ENCODE results near the gene PCP2.
A peak's percentile ranks its signal among the peaks of the same experiment; 100 is the strongest.

The PCP2 gene

DNA sequence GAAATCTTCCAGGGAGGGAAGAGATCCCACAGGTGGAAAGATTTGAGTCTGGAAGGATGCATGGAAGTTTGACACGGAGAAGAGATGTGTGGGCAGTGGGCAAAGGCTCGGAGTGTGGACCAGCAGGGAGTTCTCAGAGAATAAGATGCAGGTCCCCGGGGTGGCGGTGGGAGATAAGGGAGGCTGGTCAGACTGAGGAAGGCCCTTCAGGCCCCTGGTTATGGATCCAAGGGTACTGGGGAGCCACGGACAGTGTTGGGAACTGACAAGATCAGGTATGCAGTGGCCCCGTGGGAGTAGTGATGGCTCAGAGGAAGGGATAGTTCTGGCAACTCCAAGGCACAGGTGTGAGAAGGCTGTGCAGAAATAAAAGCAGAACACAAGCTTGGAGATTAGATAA is 35.3 kb downstream of the PCP2 start:
- no peak overlapping the region for H2AK5ac ChIP-seq (ENCODE audit: low read depth, low read length)
- no peak overlapping the region for H2BK5ac ChIP-seq (ENCODE audit: low read length)
- no peak overlapping the region for H2BK12ac ChIP-seq (ENCODE audit: low read length)
- H3K27ac ChIP-seq (replicated peaks; ENCODE audit: low read length): no peak overlapping the region
- H3K36me3 ChIP-seq (replicated peaks in 1 of 2; ENCODE audit: control insufficient read depth in 2 of 2, insufficient read depth in 2 of 2, low read length in 2 of 2): no peaks in the 10 kb centered on the region
- H2BK120ac ChIP-seq (ENCODE audit: low read depth, low read length): no peak overlapping the region
- H2AFZ ChIP-seq (ENCODE audit: low read length): no peak overlapping the region
- H3K79me1 ChIP-seq (ENCODE audit: low read depth, low read length): no peaks in the 10 kb centered on the region
- DNase-seq (ENCODE audit: low spot score): no peak
- no CpG with 5 or more reads among the region's 6 CpGs for WGBS, 2 donors (ENCODE audit: extremely low coverage in 2 of 2, insufficient read length in 2 of 2, insufficient replicate concordance in 1 of 2)
- H3K18ac ChIP-seq (ENCODE audit: low read length): no peak overlapping the region
- peaks cover 5 to 6% of the 10 kb centered on the region in 2 donors for H3K4me1 ChIP-seq (ENCODE audit: control insufficient read depth in 2 of 2, insufficient read depth in 1 of 2, low read depth in 1 of 2, low read length in 2 of 2)
- H4K8ac ChIP-seq (ENCODE audit: low read depth, low read length): no peak overlapping the region
- H3K14ac ChIP-seq (ENCODE audit: low read length): no peak overlapping the region
- no peak overlapping the region for H3K4ac ChIP-seq (ENCODE audit: low read length)
- H2BK15ac ChIP-seq (ENCODE audit: low read length): no peak overlapping the region
- H4K91ac ChIP-seq (ENCODE audit: low read depth, low read length, poor library complexity): no peak overlapping the region
- no peaks in the 10 kb centered on the region for H3K9me3 ChIP-seq (replicated peaks in 1 of 2; ENCODE audit: control insufficient read depth in 2 of 2, insufficient read depth in 1 of 2, low read depth in 1 of 2, low read length in 2 of 2)
- peaks cover 0 to 16% (median 7%) of the 10 kb centered on the region in 3 experiments for H3K27me3 ChIP-seq (ENCODE audit: control insufficient read depth in 3 of 3, insufficient read depth in 3 of 3, low read depth in 1 of 3, low read length in 3 of 3)
- no peak overlapping the region for H3K4me3 ChIP-seq (ENCODE audit: low read length in 2 of 2)
- H3K23ac ChIP-seq (ENCODE audit: low read depth, low read length, poor library complexity): no peak overlapping the region
- H3K9ac ChIP-seq (ENCODE audit: low read depth, low read length, poor library complexity): no peak overlapping the region
- H3K4me2 ChIP-seq (ENCODE audit: insufficient read depth, low read length, poor library complexity, severe bottlenecking): no peak overlapping the region

DNA sequence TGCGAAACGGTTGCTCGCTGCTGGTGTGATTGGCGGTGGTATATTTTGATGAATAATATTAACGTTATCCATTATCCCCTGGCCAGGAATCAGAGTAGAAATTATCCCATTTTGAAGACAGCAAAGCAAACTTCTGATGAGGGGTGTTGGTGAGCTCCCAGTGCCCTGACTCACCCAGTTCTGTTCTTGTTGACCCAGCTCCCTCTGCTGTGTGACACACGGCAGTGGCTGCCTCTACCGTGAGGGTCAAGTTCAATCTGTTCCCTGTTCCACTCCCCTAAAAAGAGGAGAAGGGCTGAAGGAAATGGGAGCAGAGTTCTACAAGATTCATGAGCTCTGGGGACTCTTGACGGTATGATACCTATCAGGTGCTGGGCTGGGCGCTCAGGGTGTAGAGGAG is 35.8 kb downstream of the PCP2 start:
- no peak overlapping the region for H3K14ac ChIP-seq (ENCODE audit: low read length)
- no peak overlapping the region for H3K27ac ChIP-seq (replicated peaks; ENCODE audit: low read length)
- H2AFZ ChIP-seq (ENCODE audit: low read length): no peak overlapping the region
- no peak overlapping the region for H2AK5ac ChIP-seq (ENCODE audit: low read depth, low read length)
- no peak overlapping the region for H4K91ac ChIP-seq (ENCODE audit: low read depth, low read length, poor library complexity)
- DNase-seq (ENCODE audit: low spot score): no peak
- no CpG with 5 or more reads among the region's 9 CpGs for WGBS, 2 donors (ENCODE audit: extremely low coverage in 2 of 2, insufficient read length in 2 of 2, insufficient replicate concordance in 1 of 2)
- H3K18ac ChIP-seq (ENCODE audit: low read length): no peak overlapping the region
- no peak overlapping the region for H3K9ac ChIP-seq (ENCODE audit: low read depth, low read length, poor library complexity)
- no peak overlapping the region for H2BK120ac ChIP-seq (ENCODE audit: low read depth, low read length)
- H2BK15ac ChIP-seq (ENCODE audit: low read length): no peak overlapping the region
- H3K27me3 ChIP-seq (ENCODE audit: control insufficient read depth in 3 of 3, insufficient read depth in 3 of 3, low read depth in 1 of 3, low read length in 3 of 3): peaks cover 0 to 16% (median 7%) of the 10 kb centered on the region in 3 experiments
- no peak overlapping the region for H3K4ac ChIP-seq (ENCODE audit: low read length)
- no peak overlapping the region for H2BK12ac ChIP-seq (ENCODE audit: low read length)
- H3K4me3 ChIP-seq (ENCODE audit: low read length in 2 of 2): no peak overlapping the region
- no peaks in the 10 kb centered on the region for H3K36me3 ChIP-seq (replicated peaks in 1 of 2; ENCODE audit: control insufficient read depth in 2 of 2, insufficient read depth in 2 of 2, low read length in 2 of 2)
- no peak overlapping the region for H2BK5ac ChIP-seq (ENCODE audit: low read length)
- H3K4me2 ChIP-seq (ENCODE audit: insufficient read depth, low read length, poor library complexity, severe bottlenecking): no peak overlapping the region
- no peak overlapping the region for H4K8ac ChIP-seq (ENCODE audit: low read depth, low read length)
- no peaks in the 10 kb centered on the region for H3K79me1 ChIP-seq (ENCODE audit: low read depth, low read length)
- peaks cover 5 to 6% of the 10 kb centered on the region in 2 donors for H3K4me1 ChIP-seq (ENCODE audit: control insufficient read depth in 2 of 2, insufficient read depth in 1 of 2, low read depth in 1 of 2, low read length in 2 of 2)
- no peak overlapping the region for H3K23ac ChIP-seq (ENCODE audit: low read depth, low read length, poor library complexity)
- no peaks in the 10 kb centered on the region for H3K9me3 ChIP-seq (replicated peaks in 1 of 2; ENCODE audit: control insufficient read depth in 2 of 2, insufficient read depth in 1 of 2, low read depth in 1 of 2, low read length in 2 of 2)

DNA sequence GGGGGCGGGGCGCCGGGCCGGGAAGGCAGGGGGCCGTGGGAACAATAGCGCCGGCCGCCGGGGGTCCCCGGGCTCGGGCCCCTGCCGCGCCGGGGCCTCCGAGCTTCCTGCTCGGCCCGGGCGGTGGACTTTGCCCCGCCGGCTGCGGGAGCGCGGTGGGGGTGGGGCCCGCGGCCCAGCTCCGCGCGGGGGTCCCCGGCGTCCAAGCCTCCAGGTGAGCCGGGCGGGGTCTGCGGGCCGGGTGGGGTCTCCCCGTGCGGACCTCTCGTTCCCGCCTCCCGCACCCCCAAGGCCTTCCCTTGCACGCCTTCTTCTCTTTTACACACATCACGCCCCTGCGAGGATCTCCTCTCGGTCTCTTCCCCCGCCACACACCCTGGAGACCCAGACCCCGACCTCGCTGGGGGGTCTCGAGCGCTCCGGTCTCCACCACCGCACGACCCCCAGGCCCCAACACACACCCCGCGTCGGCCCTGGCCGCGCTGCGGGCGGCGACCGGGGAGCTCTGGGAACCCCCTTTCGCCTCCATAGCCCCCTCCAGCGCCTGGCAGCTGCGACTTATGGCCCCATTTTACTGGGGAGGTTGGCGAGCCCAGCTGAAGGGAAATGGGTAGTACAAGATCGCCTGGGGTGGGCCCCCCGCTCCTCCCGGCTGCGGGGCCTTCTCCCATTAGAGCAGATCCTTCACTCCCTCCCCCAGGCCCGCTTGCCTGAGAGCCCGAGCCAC is 37.1 kb downstream of the PCP2 start:
- DNase-seq (ENCODE audit: low spot score): no peak
- H2BK12ac ChIP-seq (ENCODE audit: low read length): no peak overlapping the region
- H3K14ac ChIP-seq (ENCODE audit: low read length): no peak overlapping the region
- H4K8ac ChIP-seq (ENCODE audit: low read depth, low read length): no peak overlapping the region
- H3K27me3 ChIP-seq (ENCODE audit: control insufficient read depth in 3 of 3, insufficient read depth in 3 of 3, low read depth in 1 of 3, low read length in 3 of 3): peaks cover 0 to 19% (median 7%) of the 10 kb centered on the region in 3 experiments
- H3K18ac ChIP-seq (ENCODE audit: low read length): peak overlapping the region; percentile 92
- peak overlapping the region; percentile 32 for H2BK5ac ChIP-seq (ENCODE audit: low read length)
- H3K9ac ChIP-seq (ENCODE audit: low read depth, low read length, poor library complexity): peak overlapping the region; percentile 64
- H3K4me3 ChIP-seq (ENCODE audit: low read length in 2 of 2): peak overlapping the region; percentile 57 to 96
- H3K4me2 ChIP-seq (ENCODE audit: insufficient read depth, low read length, poor library complexity, severe bottlenecking): peak overlapping the region; percentile 87
- H2AFZ ChIP-seq (ENCODE audit: low read length): peak overlapping the region; percentile 71
- no peaks in the 10 kb centered on the region for H3K9me3 ChIP-seq (replicated peaks in 1 of 2; ENCODE audit: control insufficient read depth in 2 of 2, insufficient read depth in 1 of 2, low read depth in 1 of 2, low read length in 2 of 2)
- no peak overlapping the region for H3K4ac ChIP-seq (ENCODE audit: low read length)
- WGBS, 2 donors (ENCODE audit: extremely low coverage in 2 of 2, insufficient read length in 2 of 2, insufficient replicate concordance in 1 of 2): no CpG with 5 or more reads among the region's 70 CpGs
- no peak overlapping the region for H4K91ac ChIP-seq (ENCODE audit: low read depth, low read length, poor library complexity)
- peaks cover 5 to 6% of the 10 kb centered on the region in 2 donors for H3K4me1 ChIP-seq (ENCODE audit: control insufficient read depth in 2 of 2, insufficient read depth in 1 of 2, low read depth in 1 of 2, low read length in 2 of 2)
- no peaks in the 10 kb centered on the region for H3K36me3 ChIP-seq (replicated peaks in 1 of 2; ENCODE audit: control insufficient read depth in 2 of 2, insufficient read depth in 2 of 2, low read length in 2 of 2)
- H2AK5ac ChIP-seq (ENCODE audit: low read depth, low read length): peak overlapping the region; percentile 2
- no peak overlapping the region for H2BK15ac ChIP-seq (ENCODE audit: low read length)
- H3K27ac ChIP-seq (replicated peaks; ENCODE audit: low read length): no peak overlapping the region
- H2BK120ac ChIP-seq (ENCODE audit: low read depth, low read length): no peak overlapping the region
- no peaks in the 10 kb centered on the region for H3K79me1 ChIP-seq (ENCODE audit: low read depth, low read length)
- H3K23ac ChIP-seq (ENCODE audit: low read depth, low read length, poor library complexity): no peak overlapping the region

DNA sequence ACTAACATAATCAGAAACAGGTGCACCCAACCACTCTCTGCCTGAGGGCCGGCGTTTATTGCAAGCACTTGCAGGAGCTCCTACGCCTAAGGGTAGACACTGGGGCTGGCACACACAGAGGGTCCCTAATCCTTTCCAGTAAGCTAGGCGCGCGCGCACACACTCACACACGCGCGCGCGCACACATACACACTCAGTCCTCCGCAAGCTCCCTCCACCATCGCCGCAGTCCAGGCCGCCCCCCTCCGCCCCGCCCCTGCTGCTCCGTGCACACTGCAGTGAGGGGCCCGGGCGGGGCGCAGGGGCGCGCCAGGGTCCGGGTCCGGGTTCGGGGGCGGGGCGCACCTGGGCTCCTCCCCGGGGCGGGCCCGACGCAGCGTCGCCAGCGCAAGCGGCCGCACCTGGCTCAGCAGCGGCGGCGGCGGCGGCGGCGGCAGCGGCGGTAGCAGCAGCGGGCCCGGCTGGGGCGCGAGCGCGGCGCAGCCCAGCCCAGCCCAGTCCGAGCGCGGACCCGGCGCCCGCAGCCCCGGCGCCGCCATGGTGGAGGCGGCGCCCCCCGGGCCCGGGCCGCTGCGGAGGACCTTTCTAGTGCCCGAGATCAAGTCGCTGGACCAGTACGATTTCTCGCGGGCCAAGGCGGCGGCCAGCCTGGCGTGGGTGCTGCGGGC is 37.9 kb downstream of the PCP2 start, which contains the start of gene CAMSAP3:
CAMSAP3 (plus strand) TSS at position 398 of the 668 bp plus-strand sequence; CDS start at position 538, 140 bp downstream.
- H3K18ac ChIP-seq (ENCODE audit: low read length): peak within 1 kb of the TSS; percentile 92
- no peak within 1 kb of the TSS for H2BK12ac ChIP-seq (ENCODE audit: low read length)
- peak; percentile 82 for DNase-seq (ENCODE audit: low spot score)
- no peak within 1 kb of the TSS for H3K27ac ChIP-seq (replicated peaks; ENCODE audit: low read length)
- no peak within 1 kb of the TSS for H4K8ac ChIP-seq (ENCODE audit: low read depth, low read length)
- no peak within 1 kb of the TSS for H3K23ac ChIP-seq (ENCODE audit: low read depth, low read length, poor library complexity)
- no peak within 1 kb of the TSS for H2BK15ac ChIP-seq (ENCODE audit: low read length)
- peak within 1 kb of the TSS; percentile 93 for H2AFZ ChIP-seq (ENCODE audit: low read length)
- H3K79me1 ChIP-seq (ENCODE audit: low read depth, low read length): no peaks in the 10 kb centered on the region
- peak within 1 kb of the TSS; percentile 87 for H3K4me2 ChIP-seq (ENCODE audit: insufficient read depth, low read length, poor library complexity, severe bottlenecking)
- no peaks in the 10 kb centered on the region for H3K9me3 ChIP-seq (replicated peaks in 1 of 2; ENCODE audit: control insufficient read depth in 2 of 2, insufficient read depth in 1 of 2, low read depth in 1 of 2, low read length in 2 of 2)
- peak within 1 kb of the TSS; percentile 56 for H3K14ac ChIP-seq (ENCODE audit: low read length)
- peak within 1 kb of the TSS; percentile 2 for H2AK5ac ChIP-seq (ENCODE audit: low read depth, low read length)
- peaks cover 0 to 19% (median 7%) of the 10 kb centered on the region in 3 experiments for H3K27me3 ChIP-seq (ENCODE audit: control insufficient read depth in 3 of 3, insufficient read depth in 3 of 3, low read depth in 1 of 3, low read length in 3 of 3)
- H3K4me3 ChIP-seq (ENCODE audit: low read length in 2 of 2): peak within 1 kb of the TSS; percentile 57 to 96
- H3K4ac ChIP-seq (ENCODE audit: low read length): no peak within 1 kb of the TSS
- H4K91ac ChIP-seq (ENCODE audit: low read depth, low read length, poor library complexity): no peak within 1 kb of the TSS
- no peaks in the 10 kb centered on the region for H3K36me3 ChIP-seq (replicated peaks in 1 of 2; ENCODE audit: control insufficient read depth in 2 of 2, insufficient read depth in 2 of 2, low read length in 2 of 2)
- peaks cover 5 to 6% of the 10 kb centered on the region in 2 donors for H3K4me1 ChIP-seq (ENCODE audit: control insufficient read depth in 2 of 2, insufficient read depth in 1 of 2, low read depth in 1 of 2, low read length in 2 of 2)
- peak within 1 kb of the TSS; percentile 32 for H2BK5ac ChIP-seq (ENCODE audit: low read length)
- no peak within 1 kb of the TSS for H2BK120ac ChIP-seq (ENCODE audit: low read depth, low read length)
- no CpG with 5 or more reads among the region's 78 CpGs for WGBS, 2 donors (ENCODE audit: extremely low coverage in 2 of 2, insufficient read length in 2 of 2, insufficient replicate concordance in 1 of 2)
- peak within 1 kb of the TSS; percentile 64 for H3K9ac ChIP-seq (ENCODE audit: low read depth, low read length, poor library complexity)
